Fibroblast of skin of left biceps (primary cell): Measurements from ENCODE around the gene EGLN1.

Experiments
- DNase-seq, 2 experiments: peaks; one replicate each; pipeline ENCODE4 v3.0.0-alpha.2; 2013; ENCODE audit warnings: low read depth in 2 of 2

EGLN1 gene

GRCh38 chr1:231396643-231397042 lies 25.4 kb downstream of the EGLN1 start:
- no peak for DNase-seq

GRCh38 chr1:231395998-231396390 lies 26.1 kb downstream of the EGLN1 start:
- no peak for DNase-seq

DNA sequence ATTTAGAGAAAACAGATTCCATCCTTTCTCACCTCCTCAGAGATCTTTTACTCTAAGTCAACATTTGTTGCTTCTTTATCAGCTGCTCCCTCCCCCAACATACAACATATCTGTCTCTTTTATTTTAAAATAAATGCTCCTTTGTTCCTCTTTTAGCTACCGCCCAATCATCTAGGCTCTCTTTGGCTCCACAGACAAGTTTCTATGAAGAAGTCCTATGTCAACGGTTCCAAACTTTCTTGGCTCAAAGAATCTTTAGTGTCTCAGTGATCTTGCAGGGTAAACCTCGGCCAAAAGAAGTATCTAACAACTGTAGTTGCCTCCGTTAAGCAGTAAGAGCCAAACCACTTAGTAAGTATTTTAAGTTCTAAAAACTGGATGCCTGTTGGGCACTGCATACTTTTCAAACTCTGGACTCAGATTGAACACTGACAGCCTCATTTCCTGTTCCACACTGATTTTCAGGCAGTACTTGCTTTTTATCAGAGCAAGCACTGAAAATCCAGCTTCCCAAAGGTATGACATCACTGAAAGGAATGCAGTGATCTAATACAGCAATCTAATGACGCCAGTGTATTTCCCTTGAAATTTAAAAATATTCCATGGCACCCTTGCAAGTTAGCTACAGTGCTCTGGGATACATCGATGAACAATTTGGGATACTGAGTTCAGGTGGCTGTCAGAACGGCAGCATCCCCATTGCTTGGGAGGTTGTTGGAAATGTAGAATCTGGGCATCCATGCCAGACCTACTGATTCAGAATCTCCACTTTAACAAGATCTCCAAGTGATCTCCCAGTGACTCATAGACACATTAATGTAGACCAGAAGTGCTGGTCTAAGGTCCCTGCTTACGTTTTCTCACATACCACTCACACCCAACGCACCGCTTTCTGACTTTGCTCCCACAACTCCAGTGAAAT lies 26.8 kb downstream of the EGLN1 start:
- peak; percentile 77 to 81 for DNase-seq

GRCh38 chr1:231393668-231394067 lies 28.4 kb downstream of the EGLN1 start:
- no peak for DNase-seq

GRCh38 chr1:231392389-231393131 lies 29.5 kb downstream of the EGLN1 start:
- no peak for DNase-seq

DNA sequence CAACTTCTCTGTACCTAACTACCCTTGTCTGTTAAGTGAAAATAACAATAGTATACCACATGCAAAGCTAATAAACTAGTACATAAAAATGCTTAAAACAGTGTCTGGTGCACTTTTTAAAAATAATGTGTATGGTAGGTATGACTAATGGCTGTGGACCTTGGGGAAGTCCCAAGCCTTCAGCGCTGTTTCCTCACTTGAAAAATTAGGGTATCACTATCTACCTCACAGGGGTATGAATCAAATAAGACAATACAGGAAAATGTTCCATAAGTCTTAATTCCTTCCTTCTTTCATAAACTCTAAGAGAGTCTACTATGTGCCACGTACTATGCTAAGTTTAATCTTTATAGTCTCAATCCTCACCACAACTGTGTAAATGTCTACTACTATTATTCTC lies 32.0 kb downstream of the EGLN1 start:
- DNase-seq, result no peak

- no peak for DNase-seq
Observed at GRCh38 chr1:231387770-231388669, 34.1 kb downstream of the EGLN1 start.

DNA sequence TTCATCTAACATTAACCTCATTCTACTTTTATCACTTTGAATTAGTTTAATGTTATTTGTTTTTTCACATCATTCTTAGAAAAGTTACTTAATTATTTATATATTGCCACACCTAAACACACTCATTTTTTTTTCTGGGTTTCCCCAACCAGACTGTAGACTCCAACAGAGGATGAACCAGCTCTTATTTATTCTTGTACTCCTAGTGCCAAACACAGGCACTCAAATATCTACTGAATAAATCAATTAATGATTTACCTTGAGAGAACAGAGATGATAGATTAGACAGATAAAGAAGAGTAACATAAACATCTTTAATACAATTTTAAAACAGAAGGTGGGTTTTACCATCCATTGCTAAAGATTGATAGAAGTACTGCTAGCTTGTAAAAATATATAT lies 35.6 kb downstream of the EGLN1 start:
- DNase-seq, result no peak

DNA sequence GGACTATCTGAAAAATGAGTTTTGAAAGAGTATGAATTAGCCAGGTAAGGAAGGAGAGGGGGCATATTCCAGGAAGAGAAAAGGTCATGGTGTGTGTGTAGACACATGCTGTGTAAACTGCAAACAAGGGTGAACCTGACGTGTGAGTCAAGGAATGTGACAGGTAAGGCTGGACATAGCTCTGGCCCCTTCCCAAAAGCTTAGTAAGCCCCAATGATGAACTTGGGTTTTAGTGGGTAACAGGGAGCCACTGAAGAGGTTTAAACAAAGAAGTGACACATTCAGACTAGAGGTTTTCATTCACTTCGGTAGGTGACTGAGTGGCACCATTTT lies 36.7 kb downstream of the EGLN1 start:
- DNase-seq, result no peak

DNA sequence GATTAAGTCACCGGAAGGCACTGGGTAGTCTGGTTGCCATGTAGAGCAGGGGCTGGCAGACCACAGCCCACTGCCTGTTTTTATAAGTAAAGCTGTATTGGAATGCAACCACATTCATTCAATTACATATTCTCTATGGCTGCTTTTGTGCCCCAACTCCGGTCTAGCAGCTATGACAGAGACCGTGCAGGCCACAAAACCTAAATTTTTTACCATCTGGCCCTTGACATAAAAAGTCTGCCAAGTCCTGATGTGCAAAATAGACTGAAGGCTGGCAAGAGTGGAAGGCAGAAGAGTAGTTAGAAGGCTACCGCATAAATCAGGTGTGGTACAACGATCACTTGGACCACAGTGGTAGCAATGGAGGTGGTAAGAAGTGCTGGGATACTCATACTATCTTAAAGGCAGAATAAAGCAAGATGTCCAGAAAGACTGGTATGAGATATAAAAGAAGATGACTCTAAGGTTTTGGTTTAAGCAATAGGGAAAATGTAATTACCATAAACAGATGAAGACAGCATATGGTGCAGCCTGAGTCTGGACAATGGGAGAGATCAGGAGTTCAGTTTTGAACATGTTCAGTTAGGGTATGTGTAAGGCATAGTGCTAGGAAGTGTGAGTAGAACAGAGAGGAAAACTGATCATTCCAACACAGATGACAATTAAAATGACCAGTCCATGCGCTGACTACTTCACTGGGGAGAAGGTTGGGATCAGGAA lies 37.2 kb downstream of the EGLN1 start:
- DNase-seq, result no peak

GRCh38 chr1:231383159-231383860 lies 38.8 kb downstream of the EGLN1 start:
- DNase-seq, result no peak

DNA sequence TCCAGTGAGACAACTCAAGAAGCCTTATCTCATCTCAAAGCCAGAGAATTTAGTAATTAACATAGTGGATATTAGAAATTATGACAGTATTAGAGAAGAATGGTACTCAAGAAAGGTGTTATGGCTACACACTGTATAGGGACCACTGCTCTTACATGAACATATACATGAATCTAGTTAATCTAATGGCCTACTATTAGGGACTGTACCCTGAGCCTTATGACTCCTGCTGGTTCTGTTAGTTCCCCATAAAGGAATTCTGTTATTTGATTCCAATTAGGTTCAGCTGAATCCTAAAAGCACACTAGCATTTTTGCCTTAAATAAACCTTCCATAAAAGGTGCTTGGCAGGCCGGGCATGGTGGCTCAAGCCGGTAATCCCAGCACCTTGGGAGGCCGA lies 39.7 kb downstream of the EGLN1 start:
- no peak for DNase-seq

DNA sequence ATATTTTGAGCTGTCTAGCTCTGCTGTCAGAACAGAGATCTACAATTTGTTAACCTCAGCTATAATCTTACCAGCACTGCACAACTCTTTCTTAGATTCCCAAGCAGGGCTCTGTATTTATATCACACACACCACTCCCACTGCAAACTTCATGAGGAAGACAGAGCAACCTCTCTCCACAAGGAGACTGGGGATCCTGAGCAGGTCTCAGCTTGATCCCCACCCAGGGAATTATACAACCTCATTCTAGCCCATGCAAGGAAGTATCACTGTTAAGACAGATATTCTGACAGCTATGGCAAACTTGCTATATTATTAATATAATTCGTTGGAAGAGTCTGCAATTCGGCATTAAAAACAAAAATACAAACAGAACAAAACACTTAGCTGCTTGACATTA lies 40.4 kb downstream of the EGLN1 start:
- no peak for DNase-seq

DNA sequence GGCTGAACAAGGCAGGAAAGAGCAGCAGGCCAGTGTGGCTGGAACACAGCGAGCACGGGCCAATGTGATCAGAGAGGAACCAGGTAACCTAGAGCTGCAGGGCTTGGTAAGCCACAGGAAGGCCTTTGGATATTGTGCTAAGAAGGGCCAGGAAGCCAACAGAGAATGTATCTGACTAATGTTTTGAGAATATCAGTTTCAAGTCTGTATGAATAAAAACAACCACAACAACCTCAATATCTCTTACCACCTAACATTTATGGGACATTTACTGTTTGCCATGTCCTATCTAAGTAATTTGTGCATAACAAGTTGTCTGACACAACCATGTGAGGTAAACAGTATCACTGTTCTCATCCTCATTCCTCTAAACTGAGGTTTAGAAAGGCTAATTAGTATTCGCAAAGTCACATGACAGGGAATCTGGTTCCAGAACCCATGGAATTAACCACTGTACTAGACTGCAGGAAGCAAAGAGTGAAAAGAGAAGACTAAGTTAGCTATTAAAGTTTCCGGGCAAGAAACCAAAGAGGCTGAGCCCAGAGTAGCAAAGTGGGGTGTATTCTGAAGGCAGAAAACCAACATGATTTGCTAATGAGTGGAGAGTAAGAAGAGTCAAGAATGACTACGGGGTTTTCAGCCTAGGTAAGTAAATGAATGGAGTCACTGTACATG lies 45.1 kb downstream of the EGLN1 start:
- no peak for DNase-seq

- DNase-seq, result no peak
Observed at GRCh38 chr1:231376101-231376500, 46.0 kb downstream of the EGLN1 start.

GRCh38 chr1:231374394-231374793 lies 47.7 kb downstream of the EGLN1 start:
- DNase-seq, result no peak

GRCh38 chr1:231372501-231372900 lies 49.6 kb downstream of the EGLN1 start:
- no peak for DNase-seq

DNA sequence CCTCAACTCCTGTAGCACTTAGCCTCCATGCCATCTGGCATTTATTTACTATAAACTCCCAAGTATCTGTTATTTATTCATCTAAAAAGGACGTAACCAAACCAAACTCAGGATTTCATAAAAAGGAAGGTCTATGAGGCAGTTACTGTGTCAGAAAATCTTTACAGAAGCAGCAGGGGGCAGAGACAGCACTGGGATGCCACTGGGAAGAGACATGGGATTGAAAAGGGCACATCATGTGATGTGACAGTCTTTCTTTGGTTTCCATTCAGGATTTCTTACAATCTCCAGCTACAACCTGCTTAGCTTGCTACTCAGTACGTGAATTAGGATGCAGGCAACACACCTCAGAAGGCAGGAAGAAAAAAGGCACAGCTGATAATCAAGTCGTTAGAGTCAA lies 52.8 kb downstream of the EGLN1 start:
- no peak for DNase-seq

DNA sequence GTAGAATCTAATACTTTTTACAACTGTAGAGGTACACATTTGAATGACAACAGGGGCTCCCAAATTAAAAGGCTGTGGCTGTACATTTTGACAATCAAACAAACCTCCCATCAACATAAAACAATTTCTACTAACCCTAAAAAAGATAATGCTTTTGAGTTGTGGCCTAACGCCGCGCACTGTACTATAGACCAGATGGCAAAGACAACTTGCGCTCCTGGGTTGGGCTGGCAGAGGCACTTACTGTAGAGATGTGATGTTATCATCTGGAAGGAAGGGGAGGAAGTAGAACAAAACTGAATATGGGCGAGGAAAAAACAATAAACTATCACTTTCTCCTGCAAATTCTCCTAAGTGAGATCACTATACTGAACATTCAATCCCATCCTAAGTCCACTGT lies 57.9 kb downstream of the EGLN1 start:
- no peak for DNase-seq

GRCh38 chr1:231363624-231364023 lies 58.5 kb downstream of the EGLN1 start:
- no peak for DNase-seq
